Measurements from ENCODE around the gene RCOR1. TPM values are rescaled to one million over a fixed set of nuclear protein-coding genes. Genes with fewer than 3 reads are reported as not detected.
A peak's percentile ranks its signal among the peaks of the same experiment; 100 is the strongest.

RCOR1 gene
- total RNA-seq, 1 experiment from 2014 or later: 25.4 TPM

DNA sequence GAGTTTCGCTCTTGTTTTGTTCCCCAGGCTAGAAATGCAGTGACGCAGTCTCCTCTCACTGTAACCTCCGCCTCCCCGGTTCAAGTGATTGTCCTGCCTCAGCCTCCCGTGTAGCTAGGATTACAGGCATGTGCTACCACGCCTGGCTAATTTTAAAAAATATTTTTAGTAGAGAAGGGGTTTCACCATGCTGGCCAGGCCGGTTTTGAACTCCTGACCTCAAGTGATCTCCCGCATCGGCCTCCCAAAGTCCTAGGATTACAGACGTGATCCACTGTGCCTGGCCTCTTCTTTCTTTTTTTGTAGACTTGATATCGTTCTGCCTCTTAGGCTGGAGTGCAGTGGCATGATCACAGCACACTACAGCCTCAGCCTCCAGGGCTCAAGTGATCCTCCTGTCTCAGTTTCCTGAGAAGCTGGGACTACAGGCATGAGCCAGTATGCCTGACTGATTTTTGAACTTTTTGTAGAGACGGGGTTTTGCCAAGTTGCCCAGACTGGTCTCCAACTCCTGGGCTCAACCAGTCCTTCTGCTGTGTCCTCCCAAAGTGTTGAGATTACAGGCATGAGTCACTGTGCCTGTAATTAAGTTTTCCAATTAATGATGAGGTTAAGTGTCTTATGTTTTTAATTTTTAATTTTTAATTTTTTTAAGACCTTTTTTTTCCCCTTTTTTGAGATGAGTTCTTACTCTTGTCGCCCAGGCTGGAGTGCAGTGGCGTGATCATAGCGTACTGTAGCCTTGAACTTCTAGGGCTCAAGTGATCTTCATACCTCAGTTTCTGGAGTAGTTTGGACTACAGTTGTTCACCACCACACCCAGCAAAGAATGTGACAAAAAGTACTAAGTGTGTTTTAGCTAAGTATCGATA lies 10.2 kb downstream of the RCOR1 start:
- ATAC-seq (no peak), DNase-seq (ENCODE audit: low spot score) (no peak)
- peaks cover 7% of the 10 kb centered on the region for H3K36me3 Mint-ChIP-seq
- POLR2A ChIA-PET: no interaction called here
- CTCF ChIA-PET: no interaction called here
- no peaks in the 10 kb centered on the region for H3K9me3 Mint-ChIP-seq
- no peaks in the 10 kb centered on the region; the same call in 1 of the 2 replicates for H3K27me3 Mint-ChIP-seq (ENCODE audit: low read depth)
- TF ChIP-seq ATF1 (CRISPR knock-in tag; IDR thresholded peaks at IDR 0.05) (no peak), MXD4 (CRISPR knock-in tag; IDR thresholded peaks at IDR 0.05; ENCODE audit: borderline replicate concordance) (no peak), FOXJ3 (CRISPR knock-in tag; IDR thresholded peaks at IDR 0.05; ENCODE audit: borderline replicate concordance) (no peak), RORB (CRISPR knock-in tag; IDR thresholded peaks at IDR 0.05) (no peak), CDX4 (CRISPR knock-in tag; IDR thresholded peaks at IDR 0.05; ENCODE audit: borderline replicate concordance) (no peak), SP1 (CRISPR knock-in tag; conservative IDR thresholded peaks at IDR 0.05) (no peak), IRF2 (CRISPR knock-in tag; IDR thresholded peaks at IDR 0.05; ENCODE audit: borderline replicate concordance, low read depth) (no peak), ZNF281 (CRISPR knock-in tag; IDR thresholded peaks at IDR 0.05) (no peak), ZNF423 (CRISPR knock-in tag; IDR thresholded peaks at IDR 0.05) (no peak), PREB (CRISPR knock-in tag; IDR thresholded peaks at IDR 0.05; ENCODE audit: borderline replicate concordance) (no peak), FOXP4 (CRISPR knock-in tag; IDR thresholded peaks at IDR 0.05) (no peak), ZNF416 (CRISPR knock-in tag; IDR thresholded peaks at IDR 0.05) (no peak), ZNF317 (CRISPR knock-in tag; IDR thresholded peaks at IDR 0.05; ENCODE audit: borderline replicate concordance, low read depth) (no peak), JAZF1 (CRISPR knock-in tag; IDR thresholded peaks at IDR 0.05) (no peak), TEAD1 (CRISPR knock-in tag; IDR thresholded peaks at IDR 0.05) (no peak), ESRRA (CRISPR knock-in tag; IDR thresholded peaks at IDR 0.05; ENCODE audit: borderline replicate concordance) (no peak), GABPB1 (CRISPR knock-in tag; IDR thresholded peaks at IDR 0.05) (no peak)
- TF ChIP-seq, protein P1, sequence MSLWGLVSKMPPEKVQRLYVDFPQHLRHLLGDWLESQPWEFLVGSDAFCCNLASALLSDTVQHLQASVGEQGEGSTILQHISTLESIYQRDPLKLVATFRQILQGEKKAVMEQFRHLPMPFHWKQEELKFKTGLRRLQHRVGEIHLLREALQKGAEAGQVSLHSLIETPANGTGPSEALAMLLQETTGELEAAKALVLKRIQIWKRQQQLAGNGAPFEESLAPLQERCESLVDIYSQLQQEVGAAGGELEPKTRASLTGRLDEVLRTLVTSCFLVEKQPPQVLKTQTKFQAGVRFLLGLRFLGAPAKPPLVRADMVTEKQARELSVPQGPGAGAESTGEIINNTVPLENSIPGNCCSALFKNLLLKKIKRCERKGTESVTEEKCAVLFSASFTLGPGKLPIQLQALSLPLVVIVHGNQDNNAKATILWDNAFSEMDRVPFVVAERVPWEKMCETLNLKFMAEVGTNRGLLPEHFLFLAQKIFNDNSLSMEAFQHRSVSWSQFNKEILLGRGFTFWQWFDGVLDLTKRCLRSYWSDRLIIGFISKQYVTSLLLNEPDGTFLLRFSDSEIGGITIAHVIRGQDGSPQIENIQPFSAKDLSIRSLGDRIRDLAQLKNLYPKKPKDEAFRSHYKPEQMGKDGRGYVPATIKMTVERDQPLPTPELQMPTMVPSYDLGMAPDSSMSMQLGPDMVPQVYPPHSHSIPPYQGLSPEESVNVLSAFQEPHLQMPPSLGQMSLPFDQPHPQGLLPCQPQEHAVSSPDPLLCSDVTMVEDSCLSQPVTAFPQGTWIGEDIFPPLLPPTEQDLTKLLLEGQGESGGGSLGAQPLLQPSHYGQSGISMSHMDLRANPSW (CRISPR knock-in tag; conservative IDR thresholded peaks at IDR 0.05; ENCODE audit: low read depth): no peak
- TF ChIP-seq, protein P2, sequence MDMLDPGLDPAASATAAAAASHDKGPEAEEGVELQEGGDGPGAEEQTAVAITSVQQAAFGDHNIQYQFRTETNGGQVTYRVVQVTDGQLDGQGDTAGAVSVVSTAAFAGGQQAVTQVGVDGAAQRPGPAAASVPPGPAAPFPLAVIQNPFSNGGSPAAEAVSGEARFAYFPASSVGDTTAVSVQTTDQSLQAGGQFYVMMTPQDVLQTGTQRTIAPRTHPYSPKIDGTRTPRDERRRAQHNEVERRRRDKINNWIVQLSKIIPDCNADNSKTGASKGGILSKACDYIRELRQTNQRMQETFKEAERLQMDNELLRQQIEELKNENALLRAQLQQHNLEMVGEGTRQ (CRISPR knock-in tag; IDR thresholded peaks at IDR 0.05): no peak
- TF ChIP-seq, protein P3, sequence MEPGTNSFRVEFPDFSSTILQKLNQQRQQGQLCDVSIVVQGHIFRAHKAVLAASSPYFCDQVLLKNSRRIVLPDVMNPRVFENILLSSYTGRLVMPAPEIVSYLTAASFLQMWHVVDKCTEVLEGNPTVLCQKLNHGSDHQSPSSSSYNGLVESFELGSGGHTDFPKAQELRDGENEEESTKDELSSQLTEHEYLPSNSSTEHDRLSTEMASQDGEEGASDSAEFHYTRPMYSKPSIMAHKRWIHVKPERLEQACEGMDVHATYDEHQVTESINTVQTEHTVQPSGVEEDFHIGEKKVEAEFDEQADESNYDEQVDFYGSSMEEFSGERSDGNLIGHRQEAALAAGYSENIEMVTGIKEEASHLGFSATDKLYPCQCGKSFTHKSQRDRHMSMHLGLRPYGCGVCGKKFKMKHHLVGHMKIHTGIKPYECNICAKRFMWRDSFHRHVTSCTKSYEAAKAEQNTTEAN (CRISPR knock-in tag; IDR thresholded peaks at IDR 0.05): no peak
- H3K4me3 Mint-ChIP-seq: no peak overlapping the region
- peaks cover 11% of the 10 kb centered on the region; the same call in 1 of the 2 replicates for H3K4me1 Mint-ChIP-seq
- H3K27ac Mint-ChIP-seq: peak overlapping the region; percentile 89
